ENCODE data around the gene KIAA0232.
"Not testable (repeated sequence)": the region's sequence is repeated elsewhere in the genome, so short reads cannot be mapped to it uniquely, and the experiment has no call there.

The KIAA0232 gene

GRCh38 chr4:6753891-6754290, 28.6 kb upstream of the KIAA0232 start:
- Histone ChIP-seq H3K27ac (no peak overlapping the region), H3K4me3 (IDR thresholded peaks at IDR 0.05; ENCODE audit: insufficient read depth, low read depth, low read length) (no peak overlapping the region), H2AFZ (ENCODE audit: low read depth) (no peak overlapping the region), H3K27me3 (ENCODE audit: insufficient read depth, low read depth) (no peaks in the 10 kb centered on the region), H3K36me3 (ENCODE audit: insufficient read depth) (no peaks in the 10 kb centered on the region), H3K4me1 (ENCODE audit: low read depth, poor library complexity, severe bottlenecking) (peaks cover 15% of the 10 kb centered on the region), H4K20me1 (ENCODE audit: insufficient read depth) (no peaks in the 10 kb centered on the region), H3K9ac (no peak overlapping the region), H3K4me2 (peak overlapping the region; percentile 8; the same call in 1 of the 2 replicates), H3K79me2 (ENCODE audit: insufficient read depth, low read depth) (no peaks in the 10 kb centered on the region)
- no peak for TF ChIP-seq CTCF (conservative IDR thresholded peaks at IDR 0.05; ENCODE audit: low read depth, low read length)

- H3K4me2 ChIP-seq: no peak overlapping the region
- H3K36me3 ChIP-seq (ENCODE audit: insufficient read depth): no peaks in the 10 kb centered on the region
- no peak for TF ChIP-seq CTCF (conservative IDR thresholded peaks at IDR 0.05; ENCODE audit: low read depth, low read length)
- H3K9ac ChIP-seq: no peak overlapping the region
- no peak overlapping the region for H2AFZ ChIP-seq (ENCODE audit: low read depth)
- H4K20me1 ChIP-seq (ENCODE audit: insufficient read depth): no peaks in the 10 kb centered on the region
- no peaks in the 10 kb centered on the region for H3K27me3 ChIP-seq (ENCODE audit: insufficient read depth, low read depth)
- H3K4me1 ChIP-seq (ENCODE audit: low read depth, poor library complexity, severe bottlenecking): peaks cover 15% of the 10 kb centered on the region
- H3K27ac ChIP-seq: no peak overlapping the region
- H3K4me3 ChIP-seq (IDR thresholded peaks at IDR 0.05; ENCODE audit: insufficient read depth, low read depth, low read length): no peak overlapping the region
- no peaks in the 10 kb centered on the region for H3K79me2 ChIP-seq (ENCODE audit: insufficient read depth, low read depth)
These were observed 27.9 kb upstream of the KIAA0232 start for GRCh38 chr4:6754481-6755087.

GRCh38 chr4:6755088-6755753, 27.3 kb upstream of the KIAA0232 start:
- no peak overlapping the region for H2AFZ ChIP-seq (ENCODE audit: low read depth)
- no peak for TF ChIP-seq CTCF (conservative IDR thresholded peaks at IDR 0.05; ENCODE audit: low read depth, low read length)
- no peak overlapping the region for H3K4me3 ChIP-seq (IDR thresholded peaks at IDR 0.05; ENCODE audit: insufficient read depth, low read depth, low read length)
- H3K4me2 ChIP-seq: no peak overlapping the region
- no peak overlapping the region for H3K27ac ChIP-seq
- no peaks in the 10 kb centered on the region for H3K27me3 ChIP-seq (ENCODE audit: insufficient read depth, low read depth)
- H4K20me1 ChIP-seq (ENCODE audit: insufficient read depth): no peaks in the 10 kb centered on the region
- no peaks in the 10 kb centered on the region for H3K36me3 ChIP-seq (ENCODE audit: insufficient read depth)
- no peak overlapping the region for H3K9ac ChIP-seq
- no peaks in the 10 kb centered on the region for H3K79me2 ChIP-seq (ENCODE audit: insufficient read depth, low read depth)
- H3K4me1 ChIP-seq (ENCODE audit: low read depth, poor library complexity, severe bottlenecking): peaks cover 15% of the 10 kb centered on the region

GRCh38 chr4:6756345-6756744, 26.2 kb upstream of the KIAA0232 start:
- H3K4me1 ChIP-seq (ENCODE audit: low read depth, poor library complexity, severe bottlenecking): peaks cover 15% of the 10 kb centered on the region
- H3K36me3 ChIP-seq (ENCODE audit: insufficient read depth); H3K27ac ChIP-seq; H3K79me2 ChIP-seq (ENCODE audit: insufficient read depth, low read depth); H3K4me3 ChIP-seq (IDR thresholded peaks at IDR 0.05; ENCODE audit: insufficient read depth, low read depth, low read length); H3K9ac ChIP-seq; H3K4me2 ChIP-seq; H3K27me3 ChIP-seq (ENCODE audit: insufficient read depth, low read depth); H2AFZ ChIP-seq (ENCODE audit: low read depth); H4K20me1 ChIP-seq (ENCODE audit: insufficient read depth): not testable (repeated sequence)

GRCh38 chr4:6758728-6759127, 23.8 kb upstream of the KIAA0232 start:
- Histone ChIP-seq H4K20me1 (ENCODE audit: insufficient read depth) (no peaks in the 10 kb centered on the region), H3K4me1 (ENCODE audit: low read depth, poor library complexity, severe bottlenecking) (peaks cover 5% of the 10 kb centered on the region), H2AFZ (ENCODE audit: low read depth) (no peak overlapping the region), H3K36me3 (ENCODE audit: insufficient read depth) (no peaks in the 10 kb centered on the region), H3K4me2 (no peak overlapping the region), H3K27ac (no peak overlapping the region), H3K4me3 (IDR thresholded peaks at IDR 0.05; ENCODE audit: insufficient read depth, low read depth, low read length) (no peak overlapping the region), H3K79me2 (ENCODE audit: insufficient read depth, low read depth) (no peaks in the 10 kb centered on the region), H3K9ac (no peak overlapping the region), H3K27me3 (ENCODE audit: insufficient read depth, low read depth) (no peaks in the 10 kb centered on the region)
- TF ChIP-seq CTCF (conservative IDR thresholded peaks at IDR 0.05; ENCODE audit: low read depth, low read length): no peak

Measured in KMS-11 (cell line).